Neural cell (in vitro differentiated cells): ENCODE data around the gene SLC66A1.

Source experiments
- CTCF ChIP-seq: fragments of 450-650 bp; IDR thresholded peaks from 2 replicates; pipeline ENCODE4 v1.5.1; 2014; ENCODE audit warnings: antibody characterized with exemption, mild to moderate bottlenecking, moderate library complexity; ENCODE audit not compliant: poor library complexity, severe bottlenecking
- EP300 ChIP-seq: fragments of 450-650 bp; conservative IDR thresholded peaks from 2 replicates; pipeline ENCODE4 v1.6.1; 2014; ENCODE audit warnings: antibody characterized with exemption, mild to moderate bottlenecking, moderate library complexity; ENCODE audit not compliant: poor library complexity, severe bottlenecking
- MXI1 ChIP-seq: fragments of 450-650 bp; conservative IDR thresholded peaks from 2 replicates; pipeline ENCODE4 v1.6.1; 2014; ENCODE audit warnings: antibody characterized with exemption, mild to moderate bottlenecking; ENCODE audit not compliant: poor library complexity, severe bottlenecking
- POLR2AphosphoS5 ChIP-seq: IDR thresholded peaks from 2 replicates; pipeline ENCODE4 v1.6.1; 2012
- REST ChIP-seq: IDR thresholded peaks from 2 replicates; pipeline ENCODE4 v1.6.1; 2012; ENCODE audit warnings: borderline replicate concordance

GRCh38 chr1:19344831-19345230 is 32.7 kb downstream of the SLC66A1 start:
- TF ChIP-seq CTCF: no peak
- TF ChIP-seq MXI1: no peak
- TF ChIP-seq POLR2AphosphoS5: no peak
- TF ChIP-seq EP300: no peak
- TF ChIP-seq REST: no peak
